Measurements from ENCODE around the gene DTX1. TPM values are rescaled to one million over a fixed set of nuclear protein-coding genes. Genes with fewer than 3 reads are reported as not detected.

Gene DTX1
- total RNA-seq, 1 donor from 2014 or later = 79.4 TPM

- Mint-ChIP-seq H3K4me1 (no peaks in the 10 kb centered on the region), H3K27me3 (no peaks in the 10 kb centered on the region), H3K36me3 (ENCODE audit: low read depth) (no peaks in the 10 kb centered on the region), H3K27ac (no peak overlapping the region), H3K9me3 (no peaks in the 10 kb centered on the region), H3K4me3 (no peak overlapping the region)
- ChIA-PET POLR2A (no interaction called here), CTCF (no interaction called here)
- intact Hi-C loops (cut with micrococcal nuclease) = no loop called here
- no peak for ATAC-seq (ENCODE audit: low read depth)
- no peak for DNase-seq
- TF ChIP-seq CTCF (IDR thresholded peaks at IDR 0.05) = no peak
These were observed 37.5 kb upstream of the DTX1 start for GRCh38 chr12:113019025-113019424.

GRCh38 chr12:113021500-113021899, 35.0 kb upstream of the DTX1 start:
- Mint-ChIP-seq H3K27ac (no peak overlapping the region), H3K4me3 (no peak overlapping the region), H3K9me3 (no peaks in the 10 kb centered on the region), H3K36me3 (ENCODE audit: low read depth) (no peaks in the 10 kb centered on the region), H3K4me1 (no peaks in the 10 kb centered on the region), H3K27me3 (no peaks in the 10 kb centered on the region)
- POLR2A ChIA-PET = no interaction called here
- CTCF ChIA-PET = no interaction called here
- DNase-seq (no peak), ATAC-seq (ENCODE audit: low read depth) (no peak)
- intact Hi-C loops (cut with micrococcal nuclease) = no loop called here
- TF ChIP-seq CTCF (IDR thresholded peaks at IDR 0.05) = no peak

GRCh38 chr12:113022563-113023297, 33.8 kb upstream of the DTX1 start:
- intact Hi-C loops (cut with micrococcal nuclease) = no loop called here
- Mint-ChIP-seq H3K27me3 (no peaks in the 10 kb centered on the region), H3K4me1 (no peaks in the 10 kb centered on the region), H3K36me3 (ENCODE audit: low read depth) (no peaks in the 10 kb centered on the region), H3K9me3 (no peaks in the 10 kb centered on the region), H3K4me3 (no peak overlapping the region), H3K27ac (peak overlapping the region; percentile 30)
- CTCF ChIA-PET = interaction anchor here (1.4 kb wide), 1 partner anchor 30 kb away, joined by 3 read pairs; no protein-coding TSS in a partner anchor
- POLR2A ChIA-PET = no interaction called here
- TF ChIP-seq CTCF (IDR thresholded peaks at IDR 0.05) = no peak
- no peak for ATAC-seq (ENCODE audit: low read depth)
- no peak for DNase-seq

- ATAC-seq (ENCODE audit: low read depth) (no peak), DNase-seq (no peak)
- Mint-ChIP-seq H3K27me3 (peaks cover 5% of the 10 kb centered on the region), H3K9me3 (no peaks in the 10 kb centered on the region), H3K36me3 (ENCODE audit: low read depth) (no peaks in the 10 kb centered on the region), H3K4me1 (peaks cover 7% of the 10 kb centered on the region), H3K27ac (no peak overlapping the region), H3K4me3 (no peak overlapping the region)
- intact Hi-C loops (cut with micrococcal nuclease) = no loop called here
- ChIA-PET CTCF (interaction anchor here (1.1 kb wide), 1 partner anchor 49 kb away, joined by 3 read pairs; the partner anchor contains the start of gene OAS2), POLR2A (no interaction called here)
- no peak for TF ChIP-seq CTCF (IDR thresholded peaks at IDR 0.05)
These were observed 28.8 kb upstream of the DTX1 start for GRCh38 chr12:113027726-113028125.

GRCh38 chr12:113030875-113031525, 25.5 kb upstream of the DTX1 start:
- DNase-seq (no peak), ATAC-seq (ENCODE audit: low read depth) (peak; percentile 47)
- Mint-ChIP-seq H3K27ac (no peak overlapping the region), H3K4me1 (peaks cover 7% of the 10 kb centered on the region), H3K27me3 (peaks cover 5% of the 10 kb centered on the region), H3K36me3 (ENCODE audit: low read depth) (no peaks in the 10 kb centered on the region), H3K9me3 (no peaks in the 10 kb centered on the region), H3K4me3 (no peak overlapping the region)
- intact Hi-C loops (cut with micrococcal nuclease) = loop anchor here (1.0 kb wide), 2 partner anchors 39 to 131 kb away; no protein-coding TSS in a partner anchor
- TF ChIP-seq CTCF (IDR thresholded peaks at IDR 0.05) = peak; percentile 74
- CTCF ChIA-PET = interaction anchor here (0.7 to 3.1 kb wide), 5 partner anchors 30 to 131 kb away, joined by 3 to 35 read pairs (median 18); no protein-coding TSS in a partner anchor
- POLR2A ChIA-PET = no interaction called here

Measured in activated B cell treated with CpG ODN at 0.5 μM for 24 hours (primary cell).